ENCODE data around the gene TIE1.
"Not testable (repeated sequence)": the region's sequence is repeated elsewhere in the genome, so short reads cannot be mapped to it uniquely, and the experiment has no call there.

Gene TIE1

GRCh38 chr1:43363935-43364525, 63.2 kb downstream of the TIE1 start:
- DNase-seq, result no peak

- no peak for DNase-seq
Measured at GRCh38 chr1:43365678-43366077, 64.9 kb downstream of the TIE1 start.

GRCh38 chr1:43366179-43366578, 65.4 kb downstream of the TIE1 start:
- DNase-seq, result no peak

GRCh38 chr1:43366601-43367025, 65.8 kb downstream of the TIE1 start:
- no peak for DNase-seq

GRCh38 chr1:43367026-43367903, 66.5 kb downstream of the TIE1 start:
- peak; percentile 33 to 59 (median 34) for DNase-seq

- DNase-seq, result peak; percentile 95 to 99 (median 98)
Measured at GRCh38 chr1:43367904-43368645, 67.3 kb downstream of the TIE1 start, which contains the start of gene ELOVL1. ELOVL1 (minus strand) TSS chr1:43368011; CDS start chr1:43365609, 2,402 bp downstream.

- DNase-seq, result no peak
Measured at GRCh38 chr1:43368646-43369020, 67.9 kb downstream of the TIE1 start.

- DNase-seq, result not testable (repeated sequence)
Measured at GRCh38 chr1:43369779-43370178, 69.0 kb downstream of the TIE1 start.

GRCh38 chr1:43370564-43370963, 69.8 kb downstream of the TIE1 start:
- no peak for DNase-seq

- DNase-seq, result no peak
Measured at GRCh38 chr1:43372172-43372571, 71.4 kb downstream of the TIE1 start.
